ENCODE results near the gene CCNQ.

The CCNQ gene

GRCh38 chrX:153539171-153539978 is 59.6 kb downstream of the CCNQ start:
- peak; percentile 20 for DNase-seq (ENCODE audit: low read depth)

DNA sequence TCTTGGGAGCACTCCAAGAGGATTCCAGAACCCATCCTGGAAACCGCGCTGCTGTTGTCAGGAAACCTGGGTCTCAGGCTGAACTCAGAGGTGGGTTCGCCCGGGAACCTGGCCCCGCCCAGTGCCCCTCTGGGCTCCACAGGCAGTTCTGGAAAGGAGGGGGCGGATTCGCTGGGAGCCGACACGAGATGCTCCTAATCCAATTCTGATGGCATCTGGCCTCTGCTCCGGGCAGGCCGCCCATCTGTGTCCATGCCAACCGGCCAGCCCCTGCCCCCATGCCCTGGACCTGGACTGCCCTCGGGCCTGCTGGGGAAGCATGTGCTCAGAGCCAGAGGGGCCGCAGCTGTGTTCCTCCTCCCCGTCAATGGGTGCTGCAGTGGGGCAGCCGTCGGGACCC is 60.5 kb downstream of the CCNQ start:
- DNase-seq (ENCODE audit: low read depth): no peak
